Mucosa of descending colon (tissue), 3 donors: Measurements from ENCODE around the gene QPCTL. TPM values are rescaled to one million over a fixed set of nuclear protein-coding genes. Genes with fewer than 3 reads are reported as not detected.
A peak's percentile ranks its signal among the peaks of the same experiment; 100 is the strongest.

Experiments
- ATAC-seq: fragments of 200-7000 bp; cut with Tn5 transposase; one replicate; pipeline ENCODE4 v1.9.1; 2020; ENCODE audit warnings: mild to moderate bottlenecking, moderate library complexity
- DNase-seq, 3 donors: peaks; one replicate each; pipeline ENCODE4 v3.0.0-alpha.2; 2020
- H3K36me3 ChIP-seq: fragments of 200-600 bp; one replicate; pipeline ENCODE4 v1.8.0; 2021; ENCODE audit warnings: low read depth, mild to moderate bottlenecking
- H3K4me1 ChIP-seq: fragments of 200-600 bp; one replicate; pipeline ENCODE4 v1.8.0; 2021; ENCODE audit warnings: low read depth, mild to moderate bottlenecking
- H3K4me3 ChIP-seq: fragments of 200-600 bp; one replicate; pipeline ENCODE4 v1.8.0; 2021; ENCODE audit warnings: mild to moderate bottlenecking
- H3K9me3 ChIP-seq: fragments of 200-600 bp; one replicate; pipeline ENCODE4 v1.8.0; 2021; ENCODE audit warnings: mild to moderate bottlenecking
- intact Hi-C, 2 donors: fragments of 100-400 bp; cut with DNase I in 1 of 2; cut with micrococcal nuclease in 1 of 2; formaldehyde crosslinking; loops; one replicate each; pipeline versions ENCODE4 v1.11.0 to v1.11.1; 2022; cut with DNase I, micrococcal nuclease
- long read RNA-seq, 2 donors: library from polyadenylated mRNA; unstranded; transcript quantifications; one replicate each; pipeline ENCODE4 v2.0.0, GENCODE V29; 2019 to 2021
- total RNA-seq, 3 donors: library from RNA; stranded (reverse); fragmentation: NEBNext Ultra II Directional in 2 of 3; extraction: Animal tissue kit (Norgen Biotek cat#: 25700) in 2 of 3; gene quantifications; one replicate each; pipeline versions ENCODE4 v1.2.1 to v1.2.4, GENCODE V29; 2021 to 2023
- TF ChIP-seq, protein P1 (sequence below): fragments of 200-600 bp; IDR thresholded peaks from one replicate; pipeline ENCODE4 v1.8.0; 2022; ENCODE audit warnings: antibody characterized with exemption, mild to moderate bottlenecking
- donor health status: DM: no; HTN: no; CAD: no; lungs with moderate emphysema.
- donor health status: DM: no; HTN: no; CAD: no.
- donor health status: DM: no; HTN: yes; CAD: no.

The QPCTL gene
- total RNA-seq, result 1 to 10 TPM; 8.2 to 8.9 (median 8.3) TPM
- long read RNA-seq, donor 1, partial matches to known transcripts, result 0 of 2 reads
- long read RNA-seq, donor 1, other reads (novel, unspliced or antisense), result 1 of 2 reads
- long read RNA-seq, donor 2, result 0 reads

DNA sequence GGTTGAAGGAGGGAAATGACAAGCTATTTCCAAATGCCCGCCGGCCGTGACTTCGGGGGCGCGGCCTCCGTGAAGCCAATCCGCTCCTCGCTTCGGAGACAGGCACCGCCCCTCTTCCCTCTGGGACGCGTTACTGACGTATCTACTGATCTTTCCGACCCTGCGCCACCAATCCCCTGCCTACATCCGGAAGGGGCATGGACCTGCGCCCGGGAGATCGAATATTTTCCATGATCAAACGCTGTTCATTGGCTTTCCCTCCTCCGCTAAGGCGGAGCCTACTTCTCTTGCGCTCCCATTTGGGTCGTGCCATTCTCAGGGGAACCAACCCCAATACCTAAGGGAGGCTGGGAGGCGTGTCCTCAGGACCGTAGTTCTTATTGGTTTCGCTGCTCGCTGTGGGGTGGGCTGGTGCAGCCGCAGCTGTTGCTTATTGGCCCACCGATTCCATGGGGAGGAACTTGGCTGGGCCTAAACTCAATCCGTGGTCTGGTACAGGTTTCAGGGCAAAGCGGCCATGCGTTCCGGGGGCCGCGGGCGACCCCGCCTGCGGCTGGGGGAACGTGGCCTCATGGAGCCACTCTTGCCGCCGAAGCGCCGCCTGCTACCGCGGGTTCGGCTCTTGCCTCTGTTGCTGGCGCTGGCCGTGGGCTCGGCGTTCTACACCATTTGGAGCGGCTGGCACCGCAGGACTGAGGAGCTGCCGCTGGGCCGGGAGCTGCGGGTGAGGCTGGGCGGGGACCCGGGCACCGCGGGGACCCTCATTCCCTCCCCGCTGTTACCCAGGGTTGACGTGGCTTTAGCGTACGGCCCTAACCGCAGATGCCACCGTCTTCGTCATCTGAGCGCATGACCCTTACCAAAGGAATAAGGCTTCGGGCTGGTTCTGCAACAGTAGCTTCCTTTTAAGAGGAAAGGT lies at the start of gene QPCTL:
QPCTL (plus strand) TSS at position 480 of the 919 bp plus-strand sequence; CDS start at position 518, 38 bp downstream.
- H3K9me3 ChIP-seq, result no peaks in the 10 kb centered on the region
- peak; percentile 96 to 99 (median 97) for DNase-seq
- peaks cover 5% of the 10 kb centered on the region for H3K36me3 ChIP-seq
- peak within 1 kb of the TSS; percentile 54 for H3K4me3 ChIP-seq
- ATAC-seq, result peak; percentile 94
- peaks cover 16% of the 10 kb centered on the region for H3K4me1 ChIP-seq
- intact Hi-C loops, result no loop called here
- TF ChIP-seq, protein P1, sequence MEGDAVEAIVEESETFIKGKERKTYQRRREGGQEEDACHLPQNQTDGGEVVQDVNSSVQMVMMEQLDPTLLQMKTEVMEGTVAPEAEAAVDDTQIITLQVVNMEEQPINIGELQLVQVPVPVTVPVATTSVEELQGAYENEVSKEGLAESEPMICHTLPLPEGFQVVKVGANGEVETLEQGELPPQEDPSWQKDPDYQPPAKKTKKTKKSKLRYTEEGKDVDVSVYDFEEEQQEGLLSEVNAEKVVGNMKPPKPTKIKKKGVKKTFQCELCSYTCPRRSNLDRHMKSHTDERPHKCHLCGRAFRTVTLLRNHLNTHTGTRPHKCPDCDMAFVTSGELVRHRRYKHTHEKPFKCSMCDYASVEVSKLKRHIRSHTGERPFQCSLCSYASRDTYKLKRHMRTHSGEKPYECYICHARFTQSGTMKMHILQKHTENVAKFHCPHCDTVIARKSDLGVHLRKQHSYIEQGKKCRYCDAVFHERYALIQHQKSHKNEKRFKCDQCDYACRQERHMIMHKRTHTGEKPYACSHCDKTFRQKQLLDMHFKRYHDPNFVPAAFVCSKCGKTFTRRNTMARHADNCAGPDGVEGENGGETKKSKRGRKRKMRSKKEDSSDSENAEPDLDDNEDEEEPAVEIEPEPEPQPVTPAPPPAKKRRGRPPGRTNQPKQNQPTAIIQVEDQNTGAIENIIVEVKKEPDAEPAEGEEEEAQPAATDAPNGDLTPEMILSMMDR, result no peak

DNA sequence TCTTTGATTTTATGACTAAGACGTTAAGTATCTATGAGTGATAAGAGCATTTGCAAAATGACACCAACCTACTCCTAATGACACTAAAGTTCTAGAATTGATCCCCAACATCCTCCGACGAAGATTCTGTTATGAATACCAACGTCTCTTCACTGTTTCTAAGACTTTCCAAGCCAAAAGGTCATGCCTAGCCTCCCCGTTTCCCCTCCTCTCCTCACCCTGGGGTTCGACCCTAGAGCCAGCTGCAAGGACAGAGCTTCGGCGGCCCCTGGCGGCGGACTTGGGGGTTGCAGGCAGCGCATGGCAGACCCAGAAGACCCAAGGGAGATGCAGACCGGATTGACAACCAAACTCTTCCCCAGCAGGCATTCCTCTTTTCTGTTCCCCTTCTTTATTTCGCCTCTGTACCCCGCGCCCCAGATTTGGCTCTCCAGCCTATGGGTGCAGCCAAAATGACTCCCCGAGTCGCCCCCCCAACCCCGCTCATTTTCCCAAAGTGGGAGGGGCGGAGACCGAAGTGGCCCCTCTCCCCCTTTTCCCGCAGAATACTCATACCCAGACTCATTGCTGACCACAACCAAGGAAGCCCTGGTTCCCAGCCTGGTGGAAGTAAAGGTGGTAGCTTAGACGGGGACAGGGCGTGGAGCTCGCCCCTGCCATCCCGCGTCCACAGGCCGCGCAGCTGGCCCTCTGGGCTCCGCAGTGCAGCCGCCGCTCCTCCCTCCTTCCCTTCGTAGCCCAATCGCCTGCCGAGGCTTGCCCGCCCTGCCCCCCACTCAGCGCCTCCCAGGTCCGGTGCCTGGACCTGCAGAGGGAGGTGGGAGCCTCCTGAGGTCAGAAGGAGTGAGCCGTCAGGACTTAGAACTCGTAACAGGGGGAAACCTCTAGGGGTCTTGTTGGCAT lies 49.2 kb upstream of the QPCTL start:
- peak; percentile 89 to 96 (median 94) for DNase-seq
- TF ChIP-seq, protein P1, result peak; percentile 95
- Histone ChIP-seq H3K4me1 (peaks cover 26% of the 10 kb centered on the region), H3K36me3 (no peaks in the 10 kb centered on the region), H3K4me3 (no peak overlapping the region), H3K9me3 (no peaks in the 10 kb centered on the region)
- peak; percentile 48 for ATAC-seq
- intact Hi-C loops, result loop anchor here in 1 of 2 donors (5.0 kb wide), 1 partner anchor 36 kb away; no protein-coding TSS in a partner anchor

DNA sequence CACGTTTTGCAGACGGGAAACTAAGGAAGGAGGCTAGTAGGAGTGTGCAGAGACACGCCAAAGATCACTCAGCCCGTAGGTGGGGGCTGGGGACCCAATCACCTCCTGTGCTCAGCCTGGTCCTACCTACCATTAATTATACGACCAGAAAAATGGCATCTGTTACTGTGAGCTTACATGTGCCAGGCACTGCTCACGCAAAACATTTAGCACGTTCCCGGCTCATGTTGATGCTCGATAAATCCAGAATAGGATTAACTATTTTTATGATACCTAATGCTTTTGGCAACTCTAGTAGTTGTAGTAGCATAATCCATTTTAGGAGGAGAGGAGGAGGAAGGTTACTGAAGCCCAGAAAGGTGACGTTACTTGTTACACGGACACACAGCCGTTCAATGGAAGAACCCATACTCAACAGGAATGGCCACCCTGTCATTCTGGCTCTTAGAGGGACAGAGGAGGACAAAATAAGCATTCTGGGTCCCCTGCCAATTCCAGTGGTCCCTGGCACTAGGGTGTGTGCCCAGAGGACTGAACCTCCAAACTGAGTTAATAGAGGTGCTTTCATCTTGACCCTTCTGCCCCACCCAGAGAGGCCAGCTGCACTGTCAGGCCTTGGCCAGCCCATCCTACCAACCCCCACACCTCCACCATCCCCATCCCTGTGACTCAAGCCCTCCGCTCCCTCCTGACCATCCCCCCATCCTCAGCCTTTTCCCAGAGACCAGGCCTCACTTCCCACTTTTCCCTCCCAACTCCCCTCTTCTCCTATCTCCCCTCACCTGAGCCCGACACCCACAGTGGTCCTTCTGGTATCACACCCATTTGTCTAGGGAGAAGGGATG lies 48.3 kb upstream of the QPCTL start:
- H3K9me3 ChIP-seq, result no peaks in the 10 kb centered on the region
- ATAC-seq, result no peak
- TF ChIP-seq, protein P1, result no peak
- H3K4me1 ChIP-seq, result peaks cover 21% of the 10 kb centered on the region
- no peaks in the 10 kb centered on the region for H3K36me3 ChIP-seq
- DNase-seq, result no peak
- intact Hi-C loops, result loop anchor here in 1 of 2 donors (5.0 kb wide), 1 partner anchor 37 kb away; no protein-coding TSS in a partner anchor
- no peak overlapping the region for H3K4me3 ChIP-seq

DNA sequence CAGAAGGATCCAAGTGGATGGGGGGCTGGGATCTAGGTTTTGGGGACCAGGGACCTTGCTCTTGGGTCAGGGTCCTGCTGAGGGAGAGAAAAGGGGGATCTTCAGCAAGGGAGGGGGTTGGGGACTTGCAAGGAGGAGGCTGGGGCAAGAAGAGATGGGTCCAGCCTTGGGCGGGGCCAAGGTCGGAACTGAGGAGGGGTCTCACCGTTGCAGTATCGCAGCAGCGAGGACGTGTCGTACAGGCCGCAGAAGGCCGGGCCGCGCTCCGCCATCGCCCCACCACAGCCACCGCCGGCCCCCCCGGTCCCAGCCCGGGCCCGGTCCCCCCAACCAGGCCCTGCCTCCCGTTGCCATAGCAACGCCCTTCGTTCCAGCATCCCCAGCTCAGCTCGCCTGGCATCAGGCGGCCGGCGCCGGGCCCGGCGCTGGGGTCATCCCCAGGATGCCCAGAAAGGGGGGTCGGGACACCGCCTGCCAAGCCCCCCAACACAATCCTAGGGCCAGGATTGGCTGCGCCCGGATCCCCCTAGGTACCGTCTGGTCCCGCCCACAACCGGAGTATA lies 47.3 kb upstream of the QPCTL start:
- peaks cover 15% of the 10 kb centered on the region for H3K4me1 ChIP-seq
- no peaks in the 10 kb centered on the region for H3K9me3 ChIP-seq
- TF ChIP-seq, protein P1, result no peak
- no peak for DNase-seq
- H3K4me3 ChIP-seq, result no peak overlapping the region
- ATAC-seq, result no peak
- intact Hi-C loops, result no loop called here
- no peaks in the 10 kb centered on the region for H3K36me3 ChIP-seq
